ENCODE measurements around the gene MUC5AC. TPM values are rescaled to one million over a fixed set of nuclear protein-coding genes. Genes with fewer than 3 reads are reported as not detected.

The MUC5AC gene
- polyA plus RNA-seq, result under 1 TPM in 2 of 4 donors, not detected in 2; 0.06 to 0.13 TPM
- long read RNA-seq, donor 1, result 0 reads
- long read RNA-seq, donor 2, result 0 reads
- long read RNA-seq, donor 3, result 0 reads
- long read RNA-seq, donor 4, result 0 reads
- long read RNA-seq, donor 5, result 0 reads
- long read RNA-seq, donor 6, result 0 reads
- long read RNA-seq, donor 7, result 0 reads
- long read RNA-seq, donor 8, result 0 reads
- long read RNA-seq, donor 9, result 0 reads
- long read RNA-seq, donor 10, result 0 reads

GRCh38 chr11:1157645-1158591, at the start of gene MUC5AC:
MUC5AC (plus strand) TSS chr11:1157953; CDS start chr11:1158000, 47 bp downstream.
- Histone ChIP-seq H3K36me3 (ENCODE audit: control insufficient read depth in 3 of 3, insufficient read depth in 2 of 3, low read depth in 1 of 3, low read length in 3 of 3) (no peaks in the 10 kb centered on the region), H3K4me1 (ENCODE audit: control insufficient read depth in 3 of 3, insufficient read depth in 2 of 3, low read depth in 1 of 3, low read length in 2 of 3) (peaks cover 0 to 4% (median 0%) of the 10 kb centered on the region in 3 donors), H3K27me3 (ENCODE audit: control insufficient read depth in 3 of 3, insufficient read depth in 3 of 3, low read length in 3 of 3) (no peaks in the 10 kb centered on the region), H3K4me3 (ENCODE audit: low read depth in 1 of 3, low read length in 3 of 3) (no peak within 1 kb of the TSS), H3K27ac (ENCODE audit: low read depth in 1 of 3, low read length in 2 of 3) (no peak within 1 kb of the TSS), H3K9me3 (ENCODE audit: control insufficient read depth in 2 of 2, insufficient read depth in 1 of 2, low read depth in 1 of 2, low read length in 1 of 2) (no peaks in the 10 kb centered on the region)
- WGBS, 3 donors, result 57 to 70% (median 63%) methylated on average over 26 to 32 of the region's 32 CpGs
- FAIRE-seq, result no peak
- no peak for DNase-seq

- no peaks in the 10 kb centered on the region for H3K4me1 ChIP-seq (ENCODE audit: control insufficient read depth in 3 of 3, insufficient read depth in 2 of 3, low read depth in 1 of 3, low read length in 2 of 3)
- H3K4me3 ChIP-seq (ENCODE audit: low read depth in 1 of 3, low read length in 3 of 3), result no peak overlapping the region
- no peak overlapping the region for H3K27ac ChIP-seq (ENCODE audit: low read depth in 1 of 3, low read length in 2 of 3)
- DNase-seq, result no peak
- 78 to 86% (median 78%) methylated on average over 21 to 29 of the region's 29 CpGs for WGBS, 3 donors
- H3K27me3 ChIP-seq (ENCODE audit: control insufficient read depth in 3 of 3, insufficient read depth in 3 of 3, low read length in 3 of 3), result no peaks in the 10 kb centered on the region
- H3K9me3 ChIP-seq (ENCODE audit: control insufficient read depth in 2 of 2, insufficient read depth in 1 of 2, low read depth in 1 of 2, low read length in 1 of 2), result no peaks in the 10 kb centered on the region
- peaks cover 0 to 6% (median 0%) of the 10 kb centered on the region in 3 donors for H3K36me3 ChIP-seq (ENCODE audit: control insufficient read depth in 3 of 3, insufficient read depth in 2 of 3, low read depth in 1 of 3, low read length in 3 of 3)
- FAIRE-seq, result no peak
These were observed 49.4 kb upstream of the MUC5AC start for GRCh38 chr11:1108246-1108900.

- no peaks in the 10 kb centered on the region for H3K9me3 ChIP-seq (ENCODE audit: control insufficient read depth in 2 of 2, insufficient read depth in 1 of 2, low read depth in 1 of 2, low read length in 1 of 2)
- H3K36me3 ChIP-seq (ENCODE audit: control insufficient read depth in 3 of 3, insufficient read depth in 2 of 3, low read depth in 1 of 3, low read length in 3 of 3), result peaks cover 0 to 6% (median 0%) of the 10 kb centered on the region in 3 donors
- no peak for DNase-seq
- WGBS, 3 donors, result 77 to 81% (median 80%) methylated on average over 24 to 28 of the region's 28 CpGs
- no peak overlapping the region for H3K27ac ChIP-seq (ENCODE audit: low read depth in 1 of 3, low read length in 2 of 3)
- H3K4me1 ChIP-seq (ENCODE audit: control insufficient read depth in 3 of 3, insufficient read depth in 2 of 3, low read depth in 1 of 3, low read length in 2 of 3), result no peaks in the 10 kb centered on the region
- FAIRE-seq, result no peak
- H3K27me3 ChIP-seq (ENCODE audit: control insufficient read depth in 3 of 3, insufficient read depth in 3 of 3, low read length in 3 of 3), result no peaks in the 10 kb centered on the region
- H3K4me3 ChIP-seq (ENCODE audit: low read depth in 1 of 3, low read length in 3 of 3), result no peak overlapping the region
These were observed 48.4 kb upstream of the MUC5AC start for GRCh38 chr11:1109101-1109917.

- H3K4me3 ChIP-seq (ENCODE audit: low read depth in 1 of 3, low read length in 3 of 3), result no peak overlapping the region
- DNase-seq, result no peak
- H3K4me1 ChIP-seq (ENCODE audit: control insufficient read depth in 3 of 3, insufficient read depth in 2 of 3, low read depth in 1 of 3, low read length in 2 of 3), result no peaks in the 10 kb centered on the region
- 87 to 90% (median 89%) methylated on average over 36 to 39 of the region's 39 CpGs for WGBS, 3 donors
- H3K27ac ChIP-seq (ENCODE audit: low read depth in 1 of 3, low read length in 2 of 3), result no peak overlapping the region
- no peak for FAIRE-seq
- no peaks in the 10 kb centered on the region for H3K9me3 ChIP-seq (ENCODE audit: control insufficient read depth in 2 of 2, insufficient read depth in 1 of 2, low read depth in 1 of 2, low read length in 1 of 2)
- no peaks in the 10 kb centered on the region for H3K27me3 ChIP-seq (ENCODE audit: control insufficient read depth in 3 of 3, insufficient read depth in 3 of 3, low read length in 3 of 3)
- H3K36me3 ChIP-seq (ENCODE audit: control insufficient read depth in 3 of 3, insufficient read depth in 2 of 3, low read depth in 1 of 3, low read length in 3 of 3), result peaks cover 0 to 6% (median 0%) of the 10 kb centered on the region in 3 donors
These were observed 47.6 kb upstream of the MUC5AC start for GRCh38 chr11:1109918-1110705.

GRCh38 chr11:1111545-1112212, 46.1 kb upstream of the MUC5AC start:
- H3K9me3 ChIP-seq (ENCODE audit: control insufficient read depth in 2 of 2, insufficient read depth in 1 of 2, low read depth in 1 of 2, low read length in 1 of 2), result no peaks in the 10 kb centered on the region
- FAIRE-seq, result no peak
- H3K4me3 ChIP-seq (ENCODE audit: low read depth in 1 of 3, low read length in 3 of 3), result no peak overlapping the region
- no peaks in the 10 kb centered on the region for H3K27me3 ChIP-seq (ENCODE audit: control insufficient read depth in 3 of 3, insufficient read depth in 3 of 3, low read length in 3 of 3)
- peaks cover 0 to 5% (median 0%) of the 10 kb centered on the region in 3 donors for H3K36me3 ChIP-seq (ENCODE audit: control insufficient read depth in 3 of 3, insufficient read depth in 2 of 3, low read depth in 1 of 3, low read length in 3 of 3)
- peak in 1 of 2 donors; percentile 15 for DNase-seq
- 49 to 79% (median 54%) methylated on average over 10 of the region's 10 CpGs for WGBS, 3 donors
- H3K27ac ChIP-seq (ENCODE audit: low read depth in 1 of 3, low read length in 2 of 3), result no peak overlapping the region
- no peaks in the 10 kb centered on the region for H3K4me1 ChIP-seq (ENCODE audit: control insufficient read depth in 3 of 3, insufficient read depth in 2 of 3, low read depth in 1 of 3, low read length in 2 of 3)

GRCh38 chr11:1112351-1113191, 45.2 kb upstream of the MUC5AC start:
- FAIRE-seq (no peak), DNase-seq (peak in 1 of 2 donors; percentile 20)
- no peak overlapping the region for H3K4me3 ChIP-seq (ENCODE audit: low read depth in 1 of 3, low read length in 3 of 3)
- no peaks in the 10 kb centered on the region for H3K9me3 ChIP-seq (ENCODE audit: control insufficient read depth in 2 of 2, insufficient read depth in 1 of 2, low read depth in 1 of 2, low read length in 1 of 2)
- H3K4me1 ChIP-seq (ENCODE audit: control insufficient read depth in 3 of 3, insufficient read depth in 2 of 3, low read depth in 1 of 3, low read length in 2 of 3), result no peaks in the 10 kb centered on the region
- peaks cover 0 to 2% (median 0%) of the 10 kb centered on the region in 3 donors for H3K36me3 ChIP-seq (ENCODE audit: control insufficient read depth in 3 of 3, insufficient read depth in 2 of 3, low read depth in 1 of 3, low read length in 3 of 3)
- WGBS, 3 donors, result 90 to 93% (median 92%) methylated on average over 11 to 14 of the region's 14 CpGs
- H3K27me3 ChIP-seq (ENCODE audit: control insufficient read depth in 3 of 3, insufficient read depth in 3 of 3, low read length in 3 of 3), result no peaks in the 10 kb centered on the region
- no peak overlapping the region for H3K27ac ChIP-seq (ENCODE audit: low read depth in 1 of 3, low read length in 2 of 3)
